GM23248 (cell line): ENCODE results near the gene NOC2L. TPM values are rescaled to one million over a fixed set of nuclear protein-coding genes. Genes with fewer than 3 reads are reported as not detected.
A peak's percentile ranks its signal among the peaks of the same experiment; 100 is the strongest.

Source experiments
- DNase-seq: peaks from one replicate; pipeline ENCODE4 v3.0.0-alpha.2; 2015
- H2AFZ ChIP-seq: fragments of 200-600 bp; sonication (generic); 2 replicates; pipeline ENCODE4 v1.6.1; 2016; ENCODE audit warnings: antibody characterized with exemption
- H3F3A ChIP-seq: fragments of 200-600 bp; sonication (generic); 2 replicates; pipeline ENCODE4 v1.6.1; 2016; ENCODE audit warnings: mild to moderate bottlenecking, antibody characterized with exemption, mixed run types; ENCODE audit not compliant: insufficient read depth
- H3K27ac ChIP-seq: fragments of 200-600 bp; sonication (generic); 2 replicates; pipeline ENCODE4 v1.5.1; 2016; ENCODE audit warnings: mild to moderate bottlenecking
- H3K27me3 ChIP-seq: fragments of 200-600 bp; sonication (generic); replicated peaks from 2 replicates; pipeline ENCODE4 v1.6.1; 2016; ENCODE audit warnings: mild to moderate bottlenecking; ENCODE audit not compliant: insufficient read depth
- H3K36me3 ChIP-seq: fragments of 200-600 bp; sonication (generic); 2 replicates; pipeline ENCODE4 v1.6.1; 2016; ENCODE audit warnings: low read depth, mild to moderate bottlenecking
- H3K4me1 ChIP-seq: fragments of 200-600 bp; sonication (generic); 2 replicates; pipeline ENCODE4 v1.6.1; 2016; ENCODE audit warnings: mild to moderate bottlenecking; ENCODE audit not compliant: insufficient read depth
- H3K4me2 ChIP-seq: fragments of 200-600 bp; sonication (generic); one replicate; pipeline ENCODE4 v1.6.1; 2016; ENCODE audit warnings: mild to moderate bottlenecking; ENCODE audit not compliant: unreplicated experiment
- H3K4me3 ChIP-seq: fragments of 200-600 bp; sonication (generic); 2 replicates; pipeline ENCODE4 v1.5.1; 2016; ENCODE audit warnings: mild to moderate bottlenecking
- H3K79me2 ChIP-seq: fragments of 200-600 bp; sonication (generic); 2 replicates; pipeline ENCODE4 v1.6.1; 2016; ENCODE audit warnings: mild to moderate bottlenecking; ENCODE audit not compliant: insufficient read depth
- H3K9ac ChIP-seq: fragments of 200-600 bp; sonication (generic); 2 replicates; pipeline ENCODE4 v1.6.1; 2016; ENCODE audit warnings: mild to moderate bottlenecking
- H3K9me2 ChIP-seq: fragments of 200-600 bp; sonication (generic); 2 replicates; pipeline ENCODE4 v1.6.1; 2016; ENCODE audit warnings: mixed run types, mild to moderate bottlenecking, moderate library complexity; ENCODE audit not compliant: insufficient read depth
- H3K9me3 ChIP-seq: fragments of 200-600 bp; sonication (generic); one replicate; pipeline ENCODE4 v1.6.1; 2017; ENCODE audit warnings: low read depth
- H4K20me1 ChIP-seq: fragments of 200-600 bp; sonication (generic); 2 replicates; pipeline ENCODE4 v1.6.0; 2016; ENCODE audit not compliant: insufficient read depth
- EZH2 ChIP-seq: fragments of 200-600 bp; sonication (generic); IDR thresholded peaks from 2 replicates; pipeline ENCODE4 v1.6.1; 2018; ENCODE audit warnings: antibody characterized with exemption, mild to moderate bottlenecking; ENCODE audit not compliant: insufficient read depth, poor library complexity, severe bottlenecking
- EZH2phosphoT487 ChIP-seq: fragments of 200-600 bp; sonication (generic); IDR thresholded peaks from 2 replicates; pipeline ENCODE4 v1.6.1; 2018; ENCODE audit warnings: antibody characterized with exemption, moderate library complexity, mild to moderate bottlenecking, low read depth; ENCODE audit not compliant: insufficient read depth
- WGBS, 2 experiments: methylation state at CpG; one replicate each; pipeline ENCODE4 v1.1.6; 2015 to 2017; ENCODE audit warnings: low lambda C conversion rate in 2 of 2, low coverage in 1 of 2; ENCODE audit errors: missing lambda C conversion rate in 2 of 2; 5-methylcytosine and 5-hydroxymethylcytosine counted together
- in situ Hi-C: fragments of 300-500 bp; cut with MboI; formaldehyde crosslinking; loops from 2 replicates; pipeline ENCODE4 v1.15.0; 2020
- polyA plus RNA-seq: library from polyadenylated mRNA; unstranded; fragments of >200 nt; fragmentation: Nextera tagmentation; extraction: Ambion mirVana; gene quantifications from 2 replicates; pipeline ENCODE4 v1.2.1, GENCODE V29; 2016
- total RNA-seq: library from RNA; depleted of rRNA; stranded (reverse); fragments of >200 nt; shearing (Covaris generic); gene quantifications from 2 replicates; pipeline ENCODE4 v1.2.3, GENCODE V29; 2014

NOC2L gene
- total and polyA plus RNA-seq, 2 experiments from 2014 or later = 64.0 to 67.3 TPM

- Histone ChIP-seq H3K79me2 (peaks cover 6% of the 10 kb centered on the region), H4K20me1 (no peaks in the 10 kb centered on the region), H3K4me2 (no peak overlapping the region), H2AFZ (no peak overlapping the region), H3K9me3 (no peaks in the 10 kb centered on the region), H3K4me1 (0 out of 2 replicates have a peak, but pooled peaks cover 9% of the 10 kb centered on the region), H3K9me2 (no peaks in the 10 kb centered on the region), H3K9ac (no peak overlapping the region), H3K4me3 (no peak overlapping the region), H3K27me3 (no peaks in the 10 kb centered on the region), H3K36me3 (no peaks in the 10 kb centered on the region), H3K27ac (no peak overlapping the region), H3F3A (no peaks in the 10 kb centered on the region)
- in situ Hi-C loops = no loop called here
- WGBS, 2 experiments = 92 to 93% methylated on average over 30 to 47 of the region's 47 CpGs
- no peak for DNase-seq
- TF ChIP-seq EZH2phosphoT487 (no peak), EZH2 (no peak)
Observed at GRCh38 chr1:963746-964525, 4.9 kb upstream of the NOC2L start.

GRCh38 chr1:963301-963651 is 4.2 kb upstream of the NOC2L start:
- 87 to 93% methylated on average over 16 of the region's 16 CpGs for WGBS, 2 experiments
- no peak overlapping the region for H3K9ac ChIP-seq

GRCh38 chr1:962381-963300 is 3.6 kb upstream of the NOC2L start:
- H3K36me3 ChIP-seq = no peaks in the 10 kb centered on the region
- H3K9me3 ChIP-seq = no peaks in the 10 kb centered on the region
- DNase-seq = no peak

More at GRCh38 chr1:963301-963651, 4.2 kb upstream of the NOC2L start:
- no peaks in the 10 kb centered on the region for H4K20me1 ChIP-seq
- H3K4me1 ChIP-seq = peaks cover 10% of the 10 kb centered on the region; the same call in 1 of the 2 replicates
- H3K79me2 ChIP-seq = peaks cover 13% of the 10 kb centered on the region
- H3K9me2 ChIP-seq = no peaks in the 10 kb centered on the region
- H3K36me3 ChIP-seq = no peaks in the 10 kb centered on the region
- no peak for TF ChIP-seq EZH2
- TF ChIP-seq EZH2phosphoT487 = no peak
- H3F3A ChIP-seq = no peaks in the 10 kb centered on the region
- no peak overlapping the region for H2AFZ ChIP-seq
- H3K4me3 ChIP-seq = no peak overlapping the region
- H3K27me3 ChIP-seq = no peaks in the 10 kb centered on the region
- H3K4me2 ChIP-seq = no peak overlapping the region
- in situ Hi-C loops = no loop called here
- no peaks in the 10 kb centered on the region for H3K9me3 ChIP-seq
- H3K27ac ChIP-seq = no peak overlapping the region
- no peak for DNase-seq

GRCh38 chr1:961132-961669 is 2.1 kb upstream of the NOC2L start:
- no peaks in the 10 kb centered on the region for H3K9me2 ChIP-seq
- H3K4me2 ChIP-seq = peak overlapping the region; percentile 86
- TF ChIP-seq EZH2phosphoT487 = no peak
- no peak for TF ChIP-seq EZH2
- no peaks in the 10 kb centered on the region for H4K20me1 ChIP-seq
- no peak overlapping the region for H3K27ac ChIP-seq
- peak overlapping the region; percentile 77 for H3K4me3 ChIP-seq
- H3K4me1 ChIP-seq = peaks cover 17% of the 10 kb centered on the region; the same call in 1 of the 2 replicates
- H3K27me3 ChIP-seq = no peaks in the 10 kb centered on the region
- H3K79me2 ChIP-seq = peaks cover 34% of the 10 kb centered on the region
- H3K36me3 ChIP-seq = no peaks in the 10 kb centered on the region
- DNase-seq = peak; percentile 49
- H3F3A ChIP-seq = no peaks in the 10 kb centered on the region
- in situ Hi-C loops = no loop called here
- H3K9me3 ChIP-seq = no peaks in the 10 kb centered on the region
- 53 to 61% methylated on average over 27 to 36 of the region's 56 CpGs for WGBS, 2 experiments
- H2AFZ ChIP-seq = no peak overlapping the region
- peak overlapping the region; percentile 82 for H3K9ac ChIP-seq

More at GRCh38 chr1:962381-963300, 3.6 kb upstream of the NOC2L start:
- H3K4me3 ChIP-seq = no peak overlapping the region
- TF ChIP-seq EZH2phosphoT487 (no peak), EZH2 (no peak)
- 95 to 96% methylated on average over 32 to 57 of the region's 57 CpGs for WGBS, 2 experiments
- peaks cover 17% of the 10 kb centered on the region; the same call in 1 of the 2 replicates for H3K4me1 ChIP-seq
- no peak overlapping the region for H3K27ac ChIP-seq
- no peaks in the 10 kb centered on the region for H3F3A ChIP-seq
- H3K4me2 ChIP-seq = no peak overlapping the region
- no peaks in the 10 kb centered on the region for H4K20me1 ChIP-seq
- H3K27me3 ChIP-seq = no peaks in the 10 kb centered on the region
- H3K79me2 ChIP-seq = peaks cover 19% of the 10 kb centered on the region
- no peak overlapping the region for H3K9ac ChIP-seq
- no peak overlapping the region for H2AFZ ChIP-seq
- no peaks in the 10 kb centered on the region for H3K9me2 ChIP-seq
- in situ Hi-C loops = no loop called here
